ENCODE data around the gene DHRS9. TPM values are rescaled to one million over a fixed set of nuclear protein-coding genes. Genes with fewer than 3 reads are reported as not detected.

DHRS9 gene
- total RNA-seq, 4 donors from 2014 or later = 4.3 to 130 (median 18.8) TPM

- TF ChIP-seq CTCF (IDR thresholded peaks at IDR 0.05; ENCODE audit: low read depth) = no peak
Measured at GRCh38 chr2:169119123-169119760, 49.9 kb downstream of the DHRS9 start.

GRCh38 chr2:169119851-169120250 lies 50.5 kb downstream of the DHRS9 start:
- no peak for TF ChIP-seq CTCF (IDR thresholded peaks at IDR 0.05; ENCODE audit: low read depth)

- TF ChIP-seq CTCF (IDR thresholded peaks at IDR 0.05; ENCODE audit: low read depth) = no peak
Measured at GRCh38 chr2:169129703-169130243, 60.4 kb downstream of the DHRS9 start.

- no peak for TF ChIP-seq CTCF (IDR thresholded peaks at IDR 0.05; ENCODE audit: low read depth)
Measured at GRCh38 chr2:169131587-169132512, 62.5 kb downstream of the DHRS9 start.

- no peak for TF ChIP-seq CTCF (IDR thresholded peaks at IDR 0.05; ENCODE audit: low read depth)
Measured at GRCh38 chr2:169136885-169137534, 67.6 kb downstream of the DHRS9 start.

- no peak for TF ChIP-seq CTCF (IDR thresholded peaks at IDR 0.05; ENCODE audit: low read depth)
Measured at GRCh38 chr2:169137924-169138323, 68.6 kb downstream of the DHRS9 start.

GRCh38 chr2:169139145-169139544 lies 69.8 kb downstream of the DHRS9 start:
- no peak for TF ChIP-seq CTCF (IDR thresholded peaks at IDR 0.05; ENCODE audit: low read depth)

Measured in subcutaneous adipose tissue (tissue), 4 donors.